HepG2 (cell line): ENCODE results near the gene TEX29. TPM values are rescaled to one million over a fixed set of nuclear protein-coding genes. Genes with fewer than 3 reads are reported as not detected.

Experiments
- ATAC-seq: fragments of 200-7000 bp; cut with Tn5 transposase; 3 replicates; pipeline ENCODE4 v1.9.1; 2020; ENCODE audit warnings: mild to moderate bottlenecking, moderate library complexity
- BruUV-seq: library from RNA; stranded (reverse); fragments of 400-500 nt; replicated peaks from 2 replicates; lab custom pipeline; 2021; lab: Mats Ljungman, UMichigan
- CTCF ChIA-PET: fragments of 300-600 bp; formaldehyde crosslinking; extraction: SDS; loops from one replicate; lab custom pipeline; 2021; ENCODE audit warnings: low total read pairs, inconsistent platforms, low intra/inter-chr PET ratio; lab: Yijun Ruan, JAX
- POLR2A ChIA-PET: fragments of 350-600 bp; sonication (Branson Sonifier 250); formaldehyde crosslinking; loops from one replicate; lab custom pipeline; 2020; ENCODE audit warnings: antibody characterized with exemption, inconsistent platforms; lab: Yijun Ruan, JAX
- DNase-seq: peaks from one replicate; pipeline ENCODE4 v3.0.0-alpha.2; 2015; ENCODE audit warnings: low spot score
- FAIRE-seq: peaks from 3 replicates; lab custom pipeline; 2011; peaks lifted over from hg19 to GRCh38; lab: Jason Lieb, UNC
- H2AFZ ChIP-seq: one replicate; pipeline ENCODE4 v1.6.1; 2011; ENCODE audit warnings: low read length, inconsistent platforms
- H3K27ac ChIP-seq: fragments of 300-600 bp; 3 replicates; pipeline ENCODE4 v1.8.0; 2011; ENCODE audit warnings: mixed run types, mild to moderate bottlenecking, mixed read lengths, low read length, inconsistent platforms; ENCODE audit not compliant: insufficient read depth; ENCODE audit errors: extremely low read length
- H3K27me3 ChIP-seq, 2 experiments: fragments of 200-600 bp in 1 of 2; 2 replicates in 1 of 2; 3 replicates in 1 of 2; pipeline versions ENCODE4 v1.6.0 to v1.8.0; 2011; ENCODE audit warnings: low read length in 2 of 2, mild to moderate bottlenecking in 2 of 2, moderate library complexity in 2 of 2, inconsistent platforms in 1 of 2; ENCODE audit not compliant: insufficient read depth in 2 of 2, control insufficient read depth in 1 of 2
- H3K36me3 ChIP-seq, 2 experiments: fragments of 200-600 bp in 1 of 2; replicated peaks in 1 of 2; 2 replicates in 1 of 2; 3 replicates in 1 of 2; pipeline versions ENCODE4 v1.5.1 to v1.8.0; 2011; ENCODE audit warnings: low read length in 2 of 2, inconsistent platforms in 1 of 2; ENCODE audit not compliant: insufficient read depth in 2 of 2, control insufficient read depth in 1 of 2
- H3K4me1 ChIP-seq: 2 replicates; pipeline ENCODE4 v1.5.1; 2012; ENCODE audit warnings: low read length, inconsistent platforms; ENCODE audit not compliant: insufficient read depth
- H3K4me2 ChIP-seq: 2 replicates; pipeline ENCODE4 v1.6.0; 2011; ENCODE audit warnings: low read depth, low read length, inconsistent platforms
- H3K4me3 ChIP-seq, 3 experiments: fragments of 200-600 bp in 1 of 3; sonication (generic), shearing (Covaris generic) in 1 of 3; replicated peaks in 1 of 3; 2 replicates each; pipeline ENCODE4 v1.5.1; 2011 to 2016; ENCODE audit warnings: low read length in 3 of 3, inconsistent platforms in 2 of 3, low read depth in 2 of 3, mild to moderate bottlenecking in 2 of 3, control low read depth in 1 of 3, mixed read lengths in 1 of 3; ENCODE audit not compliant: insufficient read depth in 1 of 3
- H3K79me2 ChIP-seq: one replicate; pipeline ENCODE4 v1.6.1; 2011; ENCODE audit warnings: low read length, inconsistent platforms; ENCODE audit not compliant: insufficient read depth
- H3K9ac ChIP-seq: 2 replicates; pipeline ENCODE4 v1.6.0; 2011; ENCODE audit warnings: mild to moderate bottlenecking, low read depth, low read length, inconsistent platforms; ENCODE audit not compliant: insufficient read depth
- H3K9me3 ChIP-seq: 2 replicates; pipeline ENCODE4 v1.5.1; 2012; ENCODE audit warnings: mild to moderate bottlenecking, low read length
- H4K20me1 ChIP-seq: 2 replicates; pipeline ENCODE4 v1.6.0; 2011; ENCODE audit warnings: inconsistent platforms, mild to moderate bottlenecking, low read length, moderate library complexity; ENCODE audit not compliant: insufficient read depth
- CBFB ChIP-seq: sonication (generic); formaldehyde crosslinking; IDR thresholded peaks from 2 replicates; pipeline ENCODE4 v1.4.0; 2020; ENCODE audit warnings: missing genetic modification reagents
- CBX2 ChIP-seq, 2 experiments: fragments of 200-600 bp in 1 of 2; sonication (generic); formaldehyde crosslinking in 1 of 2; IDR thresholded peaks; 2 replicates each; pipeline versions ENCODE4 v1.7.0 to v1.8.1; 2018 to 2022; ENCODE audit warnings: low read depth in 2 of 2, low read length in 1 of 2, mild to moderate bottlenecking in 1 of 2, missing genetic modification reagents in 1 of 2
- CHD4 ChIP-seq: fragments of 200-600 bp; sonication (generic); IDR thresholded peaks from 2 replicates; pipeline ENCODE4 v1.7.0; 2017; ENCODE audit warnings: mild to moderate bottlenecking, low read length, borderline replicate concordance
- FOSL1 ChIP-seq: sonication (generic); formaldehyde crosslinking; IDR thresholded peaks from 2 replicates; pipeline ENCODE4 v1.9.0; 2021; ENCODE audit warnings: missing genetic modification reagents, borderline replicate concordance
- JDP2 ChIP-seq: sonication (generic); formaldehyde crosslinking; IDR thresholded peaks from 2 replicates; pipeline ENCODE4 v1.8.1; 2022; ENCODE audit warnings: missing genetic modification reagents, borderline replicate concordance
- JUN ChIP-seq: sonication (generic); formaldehyde crosslinking; IDR thresholded peaks from 2 replicates; pipeline ENCODE4 v1.4.0; 2020; ENCODE audit warnings: mild to moderate bottlenecking, missing genetic modification reagents
- PCBP1 ChIP-seq: fragments of 200-400 bp; formaldehyde crosslinking; IDR thresholded peaks from 2 replicates; pipeline ENCODE4 v1.6.1; 2017; ENCODE audit warnings: mild to moderate bottlenecking, low read depth, low read length, borderline replicate concordance
- PHF8 ChIP-seq: sonication (generic); formaldehyde crosslinking; IDR thresholded peaks from 2 replicates; pipeline ENCODE4 v1.5.0; 2020; ENCODE audit warnings: missing genetic modification reagents
- RBAK ChIP-seq: sonication (generic); formaldehyde crosslinking; IDR thresholded peaks from 2 replicates; pipeline ENCODE4 v1.5.1; 2020; ENCODE audit warnings: mild to moderate bottlenecking, missing genetic modification reagents
- ZFP62 ChIP-seq: sonication (generic); formaldehyde crosslinking; IDR thresholded peaks from 2 replicates; pipeline ENCODE4 v1.4.0; 2020; ENCODE audit warnings: missing genetic modification reagents
- ZNF143 ChIP-seq: sonication (generic); formaldehyde crosslinking; IDR thresholded peaks from 2 replicates; pipeline ENCODE4 v1.4.0; 2020; ENCODE audit warnings: missing genetic modification reagents
- ZNF251 ChIP-seq: sonication (generic); formaldehyde crosslinking; IDR thresholded peaks from 2 replicates; pipeline ENCODE4 v1.9.0; 2021; ENCODE audit warnings: mild to moderate bottlenecking, missing genetic modification reagents
- ZNF451 ChIP-seq: sonication (generic); formaldehyde crosslinking; IDR thresholded peaks from 2 replicates; pipeline ENCODE4 v1.5.0; 2020; ENCODE audit warnings: mild to moderate bottlenecking, missing genetic modification reagents
- ZNF589 ChIP-seq: sonication (generic); formaldehyde crosslinking; conservative IDR thresholded peaks from 2 replicates; pipeline ENCODE4 v1.8.0; 2022; ENCODE audit warnings: mild to moderate bottlenecking, moderate library complexity, missing genetic modification reagents
- WGBS: methylation state at CpG from one replicate; pipeline ENCODE4 v1.1.6; 2017; ENCODE audit warnings: low lambda C conversion rate; 5-methylcytosine and 5-hydroxymethylcytosine counted together
- in situ Hi-C: cut with HindIII; loops from 2 replicates; pipeline ENCODE4 v1.10.0; 2017; ENCODE audit warnings: low pct_unique_long_range_greater_than_20kb; ENCODE audit not compliant: extremely low pct_ligation_motif_present
- intact Hi-C: fragments of 100-400 bp; cut with micrococcal nuclease; formaldehyde crosslinking; loops from one replicate; pipeline ENCODE4 v1.10.0; 2022; ENCODE audit not compliant: unreplicated experiment
- polyA plus RNA-seq, 8 experiments: library from polyadenylated mRNA; depleted of rRNA in 3 of 8; stranded (reverse) in 7 of 8; unstranded in 1 of 8; fragments of >200 nt; fragmentation: Illumina TruSeq in 4 of 8; extraction: Trizol in 4 of 8; gene quantifications; 2 replicates each; pipeline versions ENCODE4 v1.2.1 to v1.2.3, GENCODE V29; 2011 to 2016; ENCODE audit warnings: low read depth in 4 of 8, missing spikeins in 1 of 8, mixed read lengths in 1 of 8; ENCODE audit not compliant: insufficient read depth in 1 of 8
- total RNA-seq, 5 experiments: library from RNA; depleted of rRNA; stranded (reverse); fragments of >200 nt; fragmentation: Illumina TruSeq; extraction: Trizol; gene quantifications; 2 replicates each; pipeline ENCODE4 v1.2.3, GENCODE V29; 2016; ENCODE audit warnings: low read depth in 1 of 5
- TF ChIP-seq, protein P1 (sequence below): IDR thresholded peaks from 2 replicates; pipeline ENCODE4 v1.6.1; 2016

The TEX29 gene
- total and polyA plus RNA-seq, 2 of the 13 experiments (the other 11 are each of a cell fraction or from before 2014, with no cell fraction given): 0.12 to 0.22 TPM

DNA sequence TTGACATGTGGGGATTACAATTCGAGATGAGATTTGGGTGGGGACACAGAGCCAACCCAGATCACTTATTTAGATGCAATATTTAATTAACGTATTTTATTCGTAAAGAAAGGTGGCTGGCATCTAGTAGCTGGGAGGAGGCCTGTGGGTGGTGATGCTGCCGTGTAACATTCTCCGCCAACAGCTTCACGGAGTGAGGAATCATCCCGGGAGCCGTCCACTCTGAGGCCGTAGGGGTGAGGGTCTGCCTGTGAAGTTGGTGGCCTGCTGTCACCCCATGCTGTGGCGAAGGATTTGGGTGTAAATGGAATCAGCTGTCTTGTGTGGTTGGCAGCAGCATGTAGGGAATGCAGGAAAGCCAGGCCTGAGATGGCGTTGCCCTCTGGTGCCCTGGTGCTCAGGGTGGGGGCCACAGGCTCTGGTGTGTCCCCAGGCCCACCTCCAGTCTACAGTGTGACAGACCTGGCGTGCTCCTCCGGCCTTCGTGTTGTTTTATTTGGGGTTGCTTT lies 3.3 kb upstream of the TEX29 start:
- no peak overlapping the region for H3K4me3 ChIP-seq
- no peak overlapping the region for H3K27ac ChIP-seq
- no peaks in the 10 kb centered on the region for H3K79me2 ChIP-seq
- H3K9ac ChIP-seq: no peak overlapping the region
- in situ Hi-C loops: no loop called here
- H3K27me3 ChIP-seq: no peaks in the 10 kb centered on the region; a peak in 1 of 5 replicates
- H4K20me1 ChIP-seq: no peaks in the 10 kb centered on the region
- ChIA-PET POLR2A (no interaction called here), CTCF (no interaction called here)
- no peak overlapping the region for H2AFZ ChIP-seq
- H3K9me3 ChIP-seq: peaks cover 7% of the 10 kb centered on the region; the same call in 1 of the 2 replicates
- H3K4me2 ChIP-seq: no peak overlapping the region
- no peak for TF ChIP-seq FOSL1
- TF ChIP-seq JDP2 (CRISPR knock-in tag): no peak
- TF ChIP-seq ZFP62 (CRISPR knock-in tag): no peak
- TF ChIP-seq CBFB (CRISPR knock-in tag): no peak
- TF ChIP-seq CHD4: no peak
- TF ChIP-seq RBAK (CRISPR knock-in tag): no peak
- no peak for TF ChIP-seq ZNF143 (CRISPR knock-in tag)
- TF ChIP-seq, protein P1, sequence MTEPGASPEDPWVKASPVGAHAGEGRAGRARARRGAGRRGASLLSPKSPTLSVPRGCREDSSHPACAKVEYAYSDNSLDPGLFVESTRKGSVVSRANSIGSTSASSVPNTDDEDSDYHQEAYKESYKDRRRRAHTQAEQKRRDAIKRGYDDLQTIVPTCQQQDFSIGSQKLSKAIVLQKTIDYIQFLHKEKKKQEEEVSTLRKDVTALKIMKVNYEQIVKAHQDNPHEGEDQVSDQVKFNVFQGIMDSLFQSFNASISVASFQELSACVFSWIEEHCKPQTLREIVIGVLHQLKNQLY (CRISPR knock-in tag): no peak
- TF ChIP-seq ZNF589: no peak
- no peak for TF ChIP-seq ZNF251 (CRISPR knock-in tag)
- TF ChIP-seq JUN (CRISPR knock-in tag): no peak
- TF ChIP-seq CBX2 (IDR thresholded peaks at IDR 0.05; ENCODE audit: low read depth, low read length): no peak
- TF ChIP-seq CBX2 (CRISPR knock-in tag; IDR thresholded peaks at IDR 0.05; ENCODE audit: low read depth): no peak
- no peak for TF ChIP-seq PCBP1
- no peak for TF ChIP-seq PHF8 (CRISPR knock-in tag)
- TF ChIP-seq ZNF451: no peak
- intact Hi-C loops: no loop called here
- H3K4me1 ChIP-seq: no peaks in the 10 kb centered on the region
- DNase-seq: no peak
- 96% methylated on average over 11 of the region's 14 CpGs for WGBS
- no peak for ATAC-seq
- FAIRE-seq: no peak
- BruUV-seq: no TSS peak
- H3K36me3 ChIP-seq: no peaks in the 10 kb centered on the region; a peak in 1 of 5 replicates
